NB4 (cell line): ENCODE data around the gene PUM1.

Experiments
- DNase-seq: peaks from one replicate; pipeline ENCODE4 v3.0.0; 2010; ENCODE audit warnings: low read depth
- H3K4me3 ChIP-seq: one replicate; pipeline ENCODE4 v1.5.1; 2011; ENCODE audit warnings: mild to moderate bottlenecking, low read depth, low read length, moderate library complexity
- MYC ChIP-seq: IDR thresholded peaks from 2 replicates; pipeline ENCODE4 v1.6.1; 2011; ENCODE audit warnings: low read depth, low read length
- POLR2A ChIP-seq: IDR thresholded peaks from 2 replicates; pipeline ENCODE4 v1.6.1; 2011; ENCODE audit warnings: mild to moderate bottlenecking; ENCODE audit not compliant: insufficient read length; ENCODE audit errors: extremely low read depth
- TF ChIP-seq, protein P1 (sequence below): IDR thresholded peaks from one replicate; pipeline ENCODE4 v1.5.1; 2012; ENCODE audit warnings: low read depth, low read length
- TF ChIP-seq, protein P2 (sequence below): IDR thresholded peaks from 2 replicates; pipeline ENCODE4 v1.6.1; 2011; ENCODE audit warnings: low read depth, low read length

The PUM1 gene

DNA sequence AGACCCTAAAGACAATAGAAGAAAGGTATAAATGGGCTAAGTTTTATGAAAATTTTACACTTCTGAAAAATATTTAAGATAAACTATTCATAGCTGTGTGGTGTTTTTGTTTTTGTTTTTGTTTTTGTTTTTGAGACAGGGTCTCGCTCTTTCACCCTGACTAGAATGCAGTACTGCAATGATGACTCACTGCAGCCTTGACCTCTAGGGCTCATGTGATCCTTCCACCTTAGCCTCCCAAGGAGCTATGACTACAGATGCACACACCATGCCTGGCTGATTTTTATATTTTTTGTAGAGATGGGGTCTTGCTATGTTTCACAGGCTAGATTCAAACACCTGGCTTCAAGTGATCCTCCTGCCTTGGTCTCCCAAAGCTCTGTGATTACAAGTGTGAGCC lies 66.6 kb downstream of the PUM1 start:
- TF ChIP-seq, protein P1, sequence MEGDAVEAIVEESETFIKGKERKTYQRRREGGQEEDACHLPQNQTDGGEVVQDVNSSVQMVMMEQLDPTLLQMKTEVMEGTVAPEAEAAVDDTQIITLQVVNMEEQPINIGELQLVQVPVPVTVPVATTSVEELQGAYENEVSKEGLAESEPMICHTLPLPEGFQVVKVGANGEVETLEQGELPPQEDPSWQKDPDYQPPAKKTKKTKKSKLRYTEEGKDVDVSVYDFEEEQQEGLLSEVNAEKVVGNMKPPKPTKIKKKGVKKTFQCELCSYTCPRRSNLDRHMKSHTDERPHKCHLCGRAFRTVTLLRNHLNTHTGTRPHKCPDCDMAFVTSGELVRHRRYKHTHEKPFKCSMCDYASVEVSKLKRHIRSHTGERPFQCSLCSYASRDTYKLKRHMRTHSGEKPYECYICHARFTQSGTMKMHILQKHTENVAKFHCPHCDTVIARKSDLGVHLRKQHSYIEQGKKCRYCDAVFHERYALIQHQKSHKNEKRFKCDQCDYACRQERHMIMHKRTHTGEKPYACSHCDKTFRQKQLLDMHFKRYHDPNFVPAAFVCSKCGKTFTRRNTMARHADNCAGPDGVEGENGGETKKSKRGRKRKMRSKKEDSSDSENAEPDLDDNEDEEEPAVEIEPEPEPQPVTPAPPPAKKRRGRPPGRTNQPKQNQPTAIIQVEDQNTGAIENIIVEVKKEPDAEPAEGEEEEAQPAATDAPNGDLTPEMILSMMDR, result no peak
- no peak for TF ChIP-seq MYC
- TF ChIP-seq, protein P2, sequence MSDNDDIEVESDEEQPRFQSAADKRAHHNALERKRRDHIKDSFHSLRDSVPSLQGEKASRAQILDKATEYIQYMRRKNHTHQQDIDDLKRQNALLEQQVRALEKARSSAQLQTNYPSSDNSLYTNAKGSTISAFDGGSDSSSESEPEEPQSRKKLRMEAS, result no peak
- TF ChIP-seq POLR2A, result no peak
- no peak overlapping the region for H3K4me3 ChIP-seq
- DNase-seq, result no peak

DNA sequence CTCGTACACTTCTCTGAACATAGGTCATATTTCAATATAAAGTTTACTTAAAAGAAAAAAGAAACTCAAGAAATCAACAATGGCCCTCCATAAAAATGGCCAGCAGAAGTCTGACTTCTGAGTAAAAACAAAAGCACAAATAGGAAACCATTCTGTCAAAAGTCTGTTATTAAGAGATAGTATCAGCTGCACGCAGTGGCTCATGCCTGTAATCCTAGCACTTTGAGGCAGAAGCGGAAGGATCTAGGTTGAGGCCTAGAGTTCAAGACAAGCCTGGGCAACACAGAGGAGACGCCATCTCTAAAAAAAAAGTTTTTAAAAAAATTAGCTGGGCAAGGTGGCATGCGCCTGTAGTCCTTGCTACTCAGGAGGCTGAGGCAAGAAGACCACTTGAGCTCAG lies 67.3 kb downstream of the PUM1 start:
- no peak for DNase-seq

DNA sequence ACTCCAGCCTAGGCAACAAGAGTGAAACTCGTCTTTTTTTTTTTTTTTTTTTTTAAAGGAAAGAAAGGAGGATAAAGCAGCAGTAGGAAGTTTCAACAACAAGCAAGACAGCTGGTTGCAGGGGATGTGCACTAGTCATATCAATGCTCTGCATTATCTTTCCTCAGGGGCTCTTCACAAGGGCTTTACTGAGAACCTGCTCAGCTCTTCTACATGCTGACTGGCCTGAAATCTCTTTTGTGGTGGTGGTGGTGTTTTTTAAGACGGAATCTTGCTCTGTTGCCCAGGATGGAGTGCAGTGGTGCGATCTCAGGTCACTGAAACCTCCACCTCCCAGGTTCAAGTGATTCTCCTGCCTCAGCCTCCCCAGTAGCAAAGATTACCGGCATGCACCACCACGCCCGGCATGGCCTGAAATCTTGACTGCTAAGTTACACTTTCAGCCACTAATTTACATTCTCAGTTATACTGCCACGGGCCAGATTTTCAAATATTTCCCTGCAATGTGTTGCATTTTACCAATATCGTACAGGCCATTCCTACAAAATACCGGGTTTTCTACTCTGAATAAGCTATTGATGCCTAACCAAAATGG lies 68.0 kb downstream of the PUM1 start:
- no peak overlapping the region for H3K4me3 ChIP-seq
- DNase-seq, result no peak
- TF ChIP-seq MYC, result no peak
- no peak for TF ChIP-seq POLR2A
- TF ChIP-seq, protein P2, result no peak

More for the DNA sequence above, 67.3 kb downstream of the PUM1 start:
- TF ChIP-seq MYC, result no peak
- no peak for TF ChIP-seq POLR2A
- TF ChIP-seq, protein P2, result no peak
- TF ChIP-seq, protein P1, result no peak
- H3K4me3 ChIP-seq, result no peak overlapping the region

DNA sequence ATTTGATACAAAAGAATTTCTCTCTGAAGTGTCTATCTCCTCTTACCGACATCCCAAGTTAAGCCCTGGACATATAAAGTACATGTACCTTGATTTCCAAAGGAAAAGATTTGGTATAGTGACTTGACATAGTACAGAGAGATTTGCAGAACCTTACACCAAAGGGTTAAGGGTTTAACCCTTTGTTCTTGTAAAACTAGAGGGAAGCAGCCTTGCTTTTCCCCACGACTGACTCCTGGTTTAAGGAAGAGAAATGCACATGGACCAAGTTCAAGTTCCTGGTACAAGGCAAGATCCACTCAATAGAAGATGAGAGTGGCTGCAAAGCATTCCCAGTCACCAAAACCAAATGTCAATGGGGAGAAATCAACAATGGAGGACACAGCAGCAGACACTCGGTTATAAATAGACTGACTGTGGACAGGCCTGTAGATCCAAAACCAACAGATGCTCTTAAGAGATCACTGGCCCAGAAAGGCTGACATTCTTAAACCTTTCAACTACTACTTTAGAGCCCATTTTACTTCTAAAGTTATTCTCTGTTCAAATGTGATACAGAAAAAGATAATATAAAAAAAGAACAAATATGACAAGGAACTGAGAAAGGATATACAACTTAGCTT lies 69.4 kb downstream of the PUM1 start:
- DNase-seq, result no peak
- H3K4me3 ChIP-seq, result no peak overlapping the region
- TF ChIP-seq MYC (no peak), POLR2A (no peak)
- TF ChIP-seq, protein P1, result no peak
- TF ChIP-seq, protein P2, result no peak

DNA sequence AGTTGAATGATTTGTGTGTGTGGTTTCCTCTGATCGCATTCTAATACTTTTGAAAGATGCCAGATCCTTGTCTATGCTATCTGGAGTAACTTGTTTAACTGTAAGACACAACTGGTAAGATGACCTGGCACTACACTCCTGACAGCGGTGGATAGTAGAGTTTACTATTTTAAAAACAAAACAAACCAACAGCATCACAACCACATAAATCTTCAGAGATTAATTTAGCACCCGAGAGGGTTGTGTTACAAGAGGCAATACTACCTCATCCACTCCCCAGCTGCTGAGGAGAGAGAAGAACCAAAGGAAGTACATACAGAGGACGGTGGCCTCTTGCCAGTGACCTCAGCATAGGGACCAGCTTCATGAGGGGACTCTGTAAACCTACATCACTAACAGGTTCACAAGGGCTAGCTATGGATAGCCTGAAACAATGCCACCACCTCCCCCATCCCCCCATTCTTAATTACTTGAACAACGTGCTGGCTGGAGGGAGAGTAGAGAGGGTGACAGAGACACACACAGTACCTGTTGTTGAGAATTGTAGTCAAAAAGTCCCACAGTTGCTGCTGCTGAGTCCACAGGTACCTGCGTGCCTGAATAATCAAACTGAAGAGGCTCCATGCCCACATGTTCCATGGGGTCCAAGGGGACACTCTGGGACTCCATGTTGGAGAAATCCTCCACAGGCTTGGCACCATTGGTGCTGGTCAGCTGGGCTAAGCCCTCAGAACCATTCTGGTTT lies 73.5 kb downstream of the PUM1 start:
- TF ChIP-seq, protein P1, result no peak
- TF ChIP-seq POLR2A, result no peak
- TF ChIP-seq, protein P2, result no peak
- DNase-seq, result no peak
- H3K4me3 ChIP-seq, result no peak overlapping the region

DNA sequence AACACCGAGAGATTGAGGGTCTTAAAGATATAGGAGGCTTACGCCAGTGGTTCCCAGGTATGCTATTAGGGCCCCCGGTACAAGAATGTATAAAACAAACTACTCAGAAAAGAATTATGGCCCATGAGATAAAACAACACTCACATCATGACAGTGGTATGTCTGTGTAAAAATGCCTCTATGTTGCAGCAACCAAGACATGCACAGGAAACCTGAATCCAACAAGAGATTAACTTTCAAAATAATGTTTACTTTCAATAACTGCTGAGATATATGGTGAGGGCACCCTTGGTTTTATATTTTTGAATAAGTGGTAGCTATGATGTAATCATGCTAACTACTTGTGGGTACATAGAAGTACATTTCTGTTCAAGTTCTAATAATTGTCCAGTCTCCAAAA lies 74.9 kb downstream of the PUM1 start:
- no peak for TF ChIP-seq MYC
- TF ChIP-seq, protein P1, result no peak

More for the DNA sequence above, 74.9 kb downstream of the PUM1 start:
- H3K4me3 ChIP-seq, result no peak overlapping the region
- no peak for DNase-seq
